B cell (primary cell): ENCODE measurements around the gene NFKBIZ. TPM values are rescaled to one million over a fixed set of nuclear protein-coding genes. Genes with fewer than 3 reads are reported as not detected.

ENCODE experiments used
- ATAC-seq: fragments of 200-7000 bp; cut with Tn5 transposase; one replicate; pipeline ENCODE4 v1.10.0; 2021; ENCODE audit warnings: low read depth, mild to moderate bottlenecking, moderate number of reproducible peaks, moderate library complexity
- CTCF ChIA-PET: fragments of 350-600 bp; sonication (Branson Sonifier 250); formaldehyde crosslinking; loops from one replicate; lab custom pipeline; 2021; ENCODE audit warnings: antibody characterized with exemption, inconsistent platforms; lab: Charles Lee
- POLR2A ChIA-PET: fragments of 350-600 bp; sonication (Branson Sonifier 250); formaldehyde crosslinking; loops from one replicate; lab custom pipeline; 2021; ENCODE audit warnings: antibody characterized with exemption; lab: Charles Lee
- DNase-seq: peaks from one replicate; pipeline ENCODE4 v3.0.0; 2013
- H2AFZ ChIP-seq: 2 replicates; pipeline ENCODE4 v1.6.1; 2012; ENCODE audit warnings: mild to moderate bottlenecking, low read depth, low read length; ENCODE audit not compliant: insufficient read depth, poor library complexity, severe bottlenecking
- H3K27ac ChIP-seq, 2 donors: 1 replicate in 1 of 2; 2 replicates in 1 of 2; pipeline ENCODE4 v1.5.1; 2012 to 2013; ENCODE audit warnings: low read length in 2 of 2, mild to moderate bottlenecking in 2 of 2, moderate library complexity in 1 of 2
- H3K27me3 ChIP-seq, 4 experiments: fragments of 200-600 bp in 1 of 4; sonication (generic) in 1 of 4; replicated peaks in 1 of 4; 1 replicate in 2 of 4; 2 replicates in 2 of 4; pipeline versions ENCODE4 v1.6.1 to v1.7.0; 2013 to 2016; ENCODE audit warnings: low read length in 3 of 4, mild to moderate bottlenecking in 2 of 4, mixed read lengths in 1 of 4, moderate library complexity in 1 of 4; ENCODE audit not compliant: insufficient read depth in 4 of 4, control insufficient read depth in 3 of 4; ENCODE audit errors: control extremely low read depth in 1 of 4
- H3K36me3 ChIP-seq, 2 experiments: replicated peaks in 1 of 2; 1 replicate in 1 of 2; 2 replicates in 1 of 2; pipeline versions ENCODE4 v1.6.1 to v1.7.1; 2013; ENCODE audit warnings: low read length in 1 of 2; ENCODE audit not compliant: insufficient read depth in 2 of 2, control insufficient read depth in 1 of 2; ENCODE audit errors: control extremely low read depth in 1 of 2, extremely low read depth in 1 of 2
- H3K4me1 ChIP-seq, 2 donors: fragments of 200-600 bp in 1 of 2; sonication (generic) in 1 of 2; 1 replicate in 1 of 2; 2 replicates in 1 of 2; pipeline versions ENCODE4 v1.5.1 to v1.6.1; 2013 to 2017; ENCODE audit warnings: low read length in 2 of 2; ENCODE audit not compliant: control insufficient read depth in 2 of 2, insufficient read depth in 2 of 2
- H3K4me2 ChIP-seq: replicated peaks from 2 replicates; pipeline ENCODE3; 2012; ENCODE audit warnings: mild to moderate bottlenecking, low read depth, low read length; ENCODE audit not compliant: poor library complexity, severe bottlenecking
- H3K4me3 ChIP-seq, 5 experiments: fragments of 200-600 bp in 1 of 5; sonication (generic) in 1 of 5; 1 replicate in 3 of 5; 2 replicates in 2 of 5; pipeline versions ENCODE4 v1.5.1 to v1.7.0; 2011 to 2016; ENCODE audit warnings: low read length in 4 of 5, mild to moderate bottlenecking in 4 of 5, low read depth in 2 of 5, control low read depth in 1 of 5, moderate library complexity in 1 of 5; ENCODE audit not compliant: insufficient read depth in 1 of 5; ENCODE audit errors: control extremely low read depth in 1 of 5, extremely low read depth in 1 of 5
- H3K79me2 ChIP-seq: fragments of 200-600 bp; sonication (generic); one replicate; pipeline ENCODE4 v1.6.0; 2016; ENCODE audit warnings: low read length; ENCODE audit not compliant: control insufficient read depth, insufficient read depth
- H3K9ac ChIP-seq: fragments of 200-600 bp; sonication (generic); 2 replicates; pipeline ENCODE4 v1.6.1; 2017; ENCODE audit warnings: mild to moderate bottlenecking, low read length, moderate library complexity
- H3K9me3 ChIP-seq, 3 donors: one replicate each; pipeline versions ENCODE4 v1.6.1 to v1.7.1; 2013; ENCODE audit warnings: low read length in 2 of 3; ENCODE audit not compliant: control insufficient read depth in 2 of 3, insufficient read depth in 1 of 3; ENCODE audit errors: control extremely low read depth in 1 of 3
- H4K20me1 ChIP-seq: 2 replicates; pipeline ENCODE4 v1.6.0; 2012; ENCODE audit warnings: mild to moderate bottlenecking, low read length; ENCODE audit not compliant: insufficient read depth, control insufficient read depth, poor library complexity, severe bottlenecking
- H3K27ac Mint-ChIP-seq: one replicate; pipeline ENCODE4 v1.8.0; 2021; ENCODE audit warnings: mixed read lengths
- H3K27me3 Mint-ChIP-seq: one replicate; pipeline ENCODE4 v1.8.0; 2021; ENCODE audit warnings: mixed read lengths
- H3K4me1 Mint-ChIP-seq: one replicate; pipeline ENCODE4 v1.8.0; 2021; ENCODE audit warnings: mixed read lengths
- H3K4me3 Mint-ChIP-seq: one replicate; pipeline ENCODE4 v1.8.0; 2021; ENCODE audit warnings: mixed read lengths
- H3K9me3 Mint-ChIP-seq: one replicate; pipeline ENCODE4 v1.8.0; 2022; ENCODE audit warnings: mixed read lengths; ENCODE audit not compliant: insufficient read depth
- CTCF ChIP-seq: fragments of 200-600 bp; IDR thresholded peaks from one replicate; pipeline ENCODE4 v1.8.0; 2022; ENCODE audit warnings: antibody characterized with exemption, mild to moderate bottlenecking
- EZH2 ChIP-seq: IDR thresholded peaks from 2 replicates; pipeline ENCODE4 v1.6.1; 2012; ENCODE audit warnings: borderline replicate concordance, low read depth, mild to moderate bottlenecking, moderate library complexity, low read length; ENCODE audit not compliant: insufficient read depth, poor library complexity, severe bottlenecking
- WGBS: methylation state at CpG from one replicate; pipeline ENCODE4 v1.1.5; 2013; ENCODE audit warnings: missing lambda C conversion rate; ENCODE audit not compliant: insufficient coverage; 5-methylcytosine and 5-hydroxymethylcytosine counted together
- intact Hi-C: fragments of 100-400 bp; cut with micrococcal nuclease; formaldehyde crosslinking; loops from one replicate; pipeline ENCODE4 v1.10.0; 2022
- polyA plus RNA-seq: library from polyadenylated mRNA; depleted of rRNA; stranded (reverse); fragments of >200 nt; gene quantifications from 2 replicates; pipeline ENCODE4 v1.2.3, GENCODE V29; 2012
- total RNA-seq, 2 donors: library from RNA; stranded (reverse); fragments of 120-200 nt in 1 of 2; gene quantifications; 1 replicate in 1 of 2; 2 replicates in 1 of 2; pipeline versions ENCODE4 v1.2.3 to v1.2.4, GENCODE V29; 2013 to 2022

NFKBIZ gene
- total and polyA plus RNA-seq, 2 donors (not counting 1 experiment from before 2014, with no cell fraction given) = 114 to 157 TPM

- H3K27me3 ChIP-seq = no peaks in the 10 kb centered on the region
- POLR2A ChIA-PET = interaction anchor here (1.1 kb wide), 1 partner anchor 25 kb away, joined by 4 read pairs; no protein-coding TSS in a partner anchor
- H3K4me3 ChIP-seq = no peak overlapping the region
- peaks cover 7% of the 10 kb centered on the region for H3K79me2 ChIP-seq
- intact Hi-C loops = loop anchor here (5.0 kb wide), 1 partner anchor 38 kb away; no protein-coding TSS in a partner anchor
- CTCF ChIA-PET = interaction anchor here (0.9 to 4.4 kb wide), 5 partner anchors 14 to 400 kb away, joined by 3 to 58 read pairs (median 3); partner anchors contain the start of gene NFKBIZ
- peaks cover 0 to 5% (median 0%) of the 10 kb centered on the region in 3 donors for H3K9me3 ChIP-seq
- TF ChIP-seq EZH2 (no peak), CTCF (no peak)
- no peak overlapping the region for H3K4me3 Mint-ChIP-seq
- H3K4me2 ChIP-seq = no peak overlapping the region
- ATAC-seq = no peak
- DNase-seq = no peak
- no peak overlapping the region for H3K9ac ChIP-seq
- no peaks in the 10 kb centered on the region for H4K20me1 ChIP-seq
- H3K27ac ChIP-seq = peak overlapping the region in 1 of 2 donors; percentile 50
- WGBS = 95% methylated on average over 2 of the region's 3 CpGs
- peaks cover 0 to 8% of the 10 kb centered on the region in 2 experiments for H3K36me3 ChIP-seq
- no peaks in the 10 kb centered on the region for H3K27me3 Mint-ChIP-seq
- no peak overlapping the region for H2AFZ ChIP-seq
- H3K4me1 Mint-ChIP-seq = peaks cover 41% of the 10 kb centered on the region
- peak overlapping the region; percentile 71 for H3K27ac Mint-ChIP-seq
- H3K4me1 ChIP-seq = peaks cover 32 to 36% of the 10 kb centered on the region in 2 donors
- no peaks in the 10 kb centered on the region for H3K9me3 Mint-ChIP-seq
Observed at GRCh38 chr3:101824702-101825101, 24.6 kb upstream of the NFKBIZ start.

GRCh38 chr3:101825904-101826445 lies 23.3 kb upstream of the NFKBIZ start:
- intact Hi-C loops = loop anchor here (2.0 to 5.0 kb wide), 3 partner anchors 13 to 111 kb away; no protein-coding TSS in a partner anchor
- H3K9me3 Mint-ChIP-seq = no peaks in the 10 kb centered on the region
- H3K4me1 ChIP-seq = peaks cover 37 to 43% of the 10 kb centered on the region in 2 donors
- no CpG with 5 or more reads among the region's 2 CpGs for WGBS
- peaks cover 0 to 8% of the 10 kb centered on the region in 2 experiments for H3K36me3 ChIP-seq
- H2AFZ ChIP-seq = peak overlapping the region; percentile 18
- no peak overlapping the region for H3K4me3 Mint-ChIP-seq
- H3K9ac ChIP-seq = no peak overlapping the region
- H3K27me3 ChIP-seq = no peaks in the 10 kb centered on the region
- peak overlapping the region; percentile 93 for H3K27ac Mint-ChIP-seq
- peaks cover 43% of the 10 kb centered on the region for H3K4me1 Mint-ChIP-seq
- TF ChIP-seq CTCF (no peak), EZH2 (no peak)
- peaks cover 0 to 5% (median 0%) of the 10 kb centered on the region in 3 donors for H3K9me3 ChIP-seq
- H4K20me1 ChIP-seq = no peaks in the 10 kb centered on the region
- POLR2A ChIA-PET = interaction anchor here (2.0 to 5.5 kb wide), 3 partner anchors 11 to 23 kb away, joined by 4 to 41 read pairs (median 10); partner anchors contain the start of gene NFKBIZ
- no peaks in the 10 kb centered on the region for H3K27me3 Mint-ChIP-seq
- CTCF ChIA-PET = interaction anchor here (1.1 to 3.3 kb wide), 7 partner anchors 12 to 403 kb away, joined by 3 to 31 read pairs (median 12); partner anchors contain the start of gene NFKBIZ
- H3K4me3 ChIP-seq = no peak overlapping the region
- ATAC-seq (no peak), DNase-seq (peak; percentile 23)
- peak overlapping the region; percentile 47 to 97 for H3K27ac ChIP-seq
- H3K79me2 ChIP-seq = peaks cover 18% of the 10 kb centered on the region
- H3K4me2 ChIP-seq = no peak overlapping the region
